Body of pancreas (tissue), 4 donors: ENCODE measurements around the gene TTC7B. TPM values are rescaled to one million over a fixed set of nuclear protein-coding genes. Genes with fewer than 3 reads are reported as not detected.

ENCODE experiments used
- ATAC-seq: fragments of 150-250 bp; one replicate; pipeline ENCODE4 v1.9.1; 2016
- DNase-seq, 4 donors: peaks; one replicate each; pipeline ENCODE4 v3.0.0-alpha.2; 2019
- H3K27ac ChIP-seq, 4 donors: fragments of 200-600 bp; sonication (generic); 1 replicate in 3 of 4; 2 replicates in 1 of 4; pipeline versions ENCODE4 v1.5.1 to v1.6.1; 2016 to 2019; ENCODE audit warnings: mild to moderate bottlenecking in 1 of 4, mixed read lengths in 1 of 4, moderate library complexity in 1 of 4
- H3K27me3 ChIP-seq, 2 donors: fragments of 200-600 bp; sonication (generic); one replicate each; pipeline ENCODE4 v1.6.0; 2016; ENCODE audit warnings: mild to moderate bottlenecking in 1 of 2
- H3K36me3 ChIP-seq, 2 donors: fragments of 200-600 bp; sonication (generic); replicated peaks in 1 of 2; 2 replicates each; pipeline ENCODE4 v1.5.1; 2016; ENCODE audit warnings: low read depth in 2 of 2; ENCODE audit not compliant: insufficient read depth in 1 of 2
- H3K4me1 ChIP-seq: fragments of 200-600 bp; sonication (generic); one replicate; pipeline ENCODE4 v1.6.0; 2016
- H3K4me3 ChIP-seq, 2 donors: fragments of 200-600 bp; sonication (generic); 1 replicate in 1 of 2; 2 replicates in 1 of 2; pipeline ENCODE4 v1.5.1; 2016 to 2019
- H3K9me3 ChIP-seq, 3 donors: fragments of 200-600 bp; sonication (generic); 1 replicate in 2 of 3; 2 replicates in 1 of 3; pipeline ENCODE4 v1.5.1; 2016
- CTCF ChIP-seq, 7 experiments: fragments of 450-650 bp in 4 of 7; fragments of 200-600 bp in 3 of 7; sonication (generic) in 3 of 7; IDR thresholded peaks; one replicate each; pipeline ENCODE4 v1.5.1; 2016 to 2019; ENCODE audit warnings: antibody characterized with exemption in 7 of 7
- POLR2A ChIP-seq, 3 donors: fragments of 450-650 bp; IDR thresholded peaks; one replicate each; pipeline ENCODE4 v1.6.1; 2016; ENCODE audit warnings: antibody characterized with exemption in 3 of 3, mild to moderate bottlenecking in 2 of 3
- WGBS, 2 donors: methylation state at CpG; one replicate each; pipeline ENCODE4 v1.1.5; 2017; 5-methylcytosine and 5-hydroxymethylcytosine counted together
- intact Hi-C: fragments of 100-400 bp; cut with DNase I; formaldehyde crosslinking; loops from one replicate; pipeline ENCODE4 v1.15.1; 2023
- total RNA-seq, 2 donors: library from RNA; depleted of rRNA; stranded (reverse); fragments of >200 nt; gene quantifications; one replicate each; pipeline ENCODE4 v1.1.0, GENCODE V29; 2016

Gene TTC7B
- total RNA-seq, 2 donors from 2014 or later, result 15.3 to 44.2 TPM

- Histone ChIP-seq H3K27ac (no peak overlapping the region), H3K4me3 (no peak overlapping the region), H3K9me3 (no peaks in the 10 kb centered on the region), H3K27me3 (no peaks in the 10 kb centered on the region), H3K36me3 (peaks cover 0 to 3% of the 10 kb centered on the region in 2 donors), H3K4me1 (no peaks in the 10 kb centered on the region)
- intact Hi-C loops, result no loop called here
- DNase-seq (no peak), ATAC-seq (no peak)
- WGBS, 2 donors, result 86 to 91% methylated on average over 9 of the region's 9 CpGs
- TF ChIP-seq POLR2A (IDR thresholded peaks at IDR 0.05), result no peak
These were observed 176.6 kb downstream of the TTC7B start for GRCh38 chr14:90639641-90640040.

- DNase-seq, result no peak
- Histone ChIP-seq H3K36me3 (no peaks in the 10 kb centered on the region), H3K4me3 (no peak overlapping the region), H3K27ac (no peak overlapping the region), H3K9me3 (no peaks in the 10 kb centered on the region), H3K27me3 (no peaks in the 10 kb centered on the region), H3K4me1 (peaks cover 23% of the 10 kb centered on the region)
- intact Hi-C loops, result no loop called here
- WGBS, 2 donors, result 92 to 93% methylated on average over 2 of the region's 2 CpGs
- TF ChIP-seq CTCF (IDR thresholded peaks at IDR 0.05) (no peak), POLR2A (IDR thresholded peaks at IDR 0.05) (no peak)
- no peak for ATAC-seq
These were observed 183.4 kb downstream of the TTC7B start for GRCh38 chr14:90632871-90633270.

- Histone ChIP-seq H3K9me3 (no peaks in the 10 kb centered on the region), H3K4me1 (peaks cover 24% of the 10 kb centered on the region), H3K36me3 (no peaks in the 10 kb centered on the region), H3K27ac (no peak overlapping the region), H3K4me3 (no peak overlapping the region), H3K27me3 (no peaks in the 10 kb centered on the region)
- ATAC-seq (no peak), DNase-seq (no peak)
- 88 to 91% methylated on average over 3 of the region's 3 CpGs for WGBS, 2 donors
- no peak for TF ChIP-seq CTCF (IDR thresholded peaks at IDR 0.05)
- TF ChIP-seq POLR2A (IDR thresholded peaks at IDR 0.05), result no peak
- intact Hi-C loops, result no loop called here
These were observed 183.8 kb downstream of the TTC7B start for GRCh38 chr14:90632451-90632850.

- Histone ChIP-seq H3K27me3 (no peaks in the 10 kb centered on the region), H3K27ac (peak overlapping the region in 2 of 4 donors; percentile 36 to 47), H3K4me1 (peaks cover 24% of the 10 kb centered on the region), H3K9me3 (no peaks in the 10 kb centered on the region), H3K4me3 (no peak overlapping the region), H3K36me3 (no peaks in the 10 kb centered on the region)
- intact Hi-C loops, result no loop called here
- 61 to 88% methylated on average over 12 of the region's 12 CpGs for WGBS, 2 donors
- TF ChIP-seq POLR2A (IDR thresholded peaks at IDR 0.05) (no peak), CTCF (IDR thresholded peaks at IDR 0.05) (no peak)
- ATAC-seq (no peak), DNase-seq (peak in 1 of 4 donors; percentile 70)
These were observed 185.9 kb downstream of the TTC7B start for GRCh38 chr14:90630171-90630806.

GRCh38 chr14:90629471-90629870 is 186.8 kb downstream of the TTC7B start:
- Histone ChIP-seq H3K9me3 (no peaks in the 10 kb centered on the region), H3K36me3 (no peaks in the 10 kb centered on the region), H3K4me3 (no peak overlapping the region), H3K27me3 (no peaks in the 10 kb centered on the region), H3K4me1 (peaks cover 24% of the 10 kb centered on the region), H3K27ac (peak overlapping the region in 2 of 4 donors; percentile 24 to 36)
- DNase-seq (peak; percentile 56 to 80 (median 71)), ATAC-seq (peak; percentile 85)
- WGBS, 2 donors, result 34 to 35% methylated on average over 9 of the region's 9 CpGs
- intact Hi-C loops, result no loop called here
- no peak for TF ChIP-seq CTCF (IDR thresholded peaks at IDR 0.05)
- no peak for TF ChIP-seq POLR2A (IDR thresholded peaks at IDR 0.05)
